GM19025 (cell line): ENCODE results near the gene CDKAL1.

ENCODE experiments used
- ATAC-seq: cut with Tn5 transposase; IDR thresholded peaks from one replicate; pipeline ENCODE4 v1.9.1; 2021; ENCODE audit warnings: mild to moderate bottlenecking, low read depth, moderate library complexity; ENCODE audit not compliant: unreplicated experiment

Gene CDKAL1

GRCh38 chr6:20664250-20664649, 130.0 kb downstream of the CDKAL1 start:
- no peak for ATAC-seq

DNA sequence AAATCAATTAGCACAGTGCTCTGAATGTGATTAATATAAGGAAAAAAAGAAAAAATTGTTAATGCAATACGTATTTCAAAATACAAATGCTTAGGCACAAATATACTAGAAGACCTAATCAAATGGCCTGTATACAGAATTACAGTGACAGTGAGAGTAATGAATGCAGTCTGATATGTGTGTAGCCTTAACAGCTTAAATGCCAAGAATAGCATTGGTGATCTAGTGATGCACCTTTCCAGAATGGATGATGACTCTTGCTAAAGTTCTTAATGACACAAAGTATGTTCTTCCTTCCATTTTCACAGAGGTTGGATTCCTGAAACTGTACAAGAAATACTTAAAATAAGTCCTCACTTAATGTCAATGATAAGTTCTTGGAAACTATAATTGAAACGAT, 131.0 kb downstream of the CDKAL1 start:
- ATAC-seq: no peak

- ATAC-seq: peak; percentile 94
These were observed 135.5 kb downstream of the CDKAL1 start for GRCh38 chr6:20669571-20670314.

DNA sequence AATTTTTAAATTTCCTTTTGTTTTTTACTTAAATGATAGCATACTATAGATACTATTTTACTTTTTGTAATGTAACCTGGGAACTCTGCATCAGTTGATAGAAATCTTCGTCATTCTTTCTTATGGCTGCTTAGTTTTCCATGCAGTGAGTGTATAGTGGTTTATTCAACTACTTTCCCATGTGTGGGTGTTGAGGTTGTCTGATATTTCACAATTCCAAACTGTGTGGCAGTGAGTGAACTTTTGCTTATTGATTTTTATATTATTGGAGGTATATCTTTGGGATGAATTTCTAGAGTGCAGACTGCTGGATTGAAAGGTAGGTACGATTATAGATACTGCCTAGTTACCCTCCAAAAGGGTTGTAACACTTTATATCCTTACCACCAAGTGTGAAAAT, 136.5 kb downstream of the CDKAL1 start:
- no peak for ATAC-seq

DNA sequence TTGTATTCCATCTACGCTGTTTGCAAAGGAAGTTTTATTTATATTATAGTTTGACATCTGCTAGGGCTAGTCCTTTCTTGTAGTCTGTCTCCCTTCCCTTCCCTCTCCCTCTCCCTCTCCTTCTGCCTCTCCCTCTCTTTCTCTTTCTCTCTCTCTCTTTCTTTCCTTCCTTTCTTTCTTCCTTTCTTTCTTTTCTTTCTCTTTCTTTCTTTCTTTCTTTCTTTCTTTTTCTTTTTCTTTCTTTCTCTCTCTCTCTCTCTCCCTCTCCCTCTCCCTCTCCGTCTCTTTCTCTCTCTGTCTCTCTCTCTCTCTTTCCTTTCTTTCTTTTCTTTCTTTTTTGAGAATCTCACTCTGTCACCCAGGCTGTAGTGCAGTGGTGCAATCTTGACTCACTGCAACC, 137.8 kb downstream of the CDKAL1 start:
- ATAC-seq: no peak

DNA sequence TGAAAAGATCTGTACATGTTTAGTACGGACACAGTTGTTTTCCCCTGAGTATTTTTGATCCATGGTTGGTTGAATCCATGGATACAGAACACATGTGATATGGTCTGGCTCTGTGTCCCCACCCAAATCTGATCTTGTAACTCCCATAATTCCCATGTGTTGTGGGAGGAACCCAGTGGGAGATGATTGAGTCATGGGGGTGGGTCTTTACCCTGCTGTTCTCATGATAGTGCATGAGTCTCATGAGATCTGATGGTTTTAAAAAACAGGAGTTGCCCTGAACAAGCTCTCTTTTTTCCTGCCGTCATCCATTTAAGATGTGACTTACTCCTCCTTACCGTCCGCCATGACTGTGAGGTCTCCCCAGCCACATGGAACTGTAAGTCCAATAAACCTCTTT, 139.2 kb downstream of the CDKAL1 start:
- no peak for ATAC-seq

DNA sequence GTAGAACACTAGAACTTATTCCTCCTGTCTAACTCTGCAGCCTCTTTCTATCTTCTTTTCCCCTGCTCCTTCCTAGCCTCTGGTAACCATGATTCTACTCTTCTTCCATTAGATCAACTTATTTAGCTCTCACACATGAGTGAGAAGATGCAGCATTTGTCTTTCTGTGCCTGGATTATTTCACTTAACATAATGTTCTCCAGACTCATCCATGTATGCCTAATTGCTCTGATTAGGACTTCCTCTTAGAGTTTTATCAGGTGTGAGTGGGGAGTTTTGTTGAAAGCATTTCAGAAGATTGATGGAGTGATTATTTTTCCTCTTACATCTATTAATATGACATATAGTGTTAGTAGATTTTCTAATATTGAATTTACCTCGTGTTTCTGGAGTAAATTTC, 140.4 kb downstream of the CDKAL1 start:
- no peak for ATAC-seq

GRCh38 chr6:20678831-20679352, 144.6 kb downstream of the CDKAL1 start:
- no peak for ATAC-seq

DNA sequence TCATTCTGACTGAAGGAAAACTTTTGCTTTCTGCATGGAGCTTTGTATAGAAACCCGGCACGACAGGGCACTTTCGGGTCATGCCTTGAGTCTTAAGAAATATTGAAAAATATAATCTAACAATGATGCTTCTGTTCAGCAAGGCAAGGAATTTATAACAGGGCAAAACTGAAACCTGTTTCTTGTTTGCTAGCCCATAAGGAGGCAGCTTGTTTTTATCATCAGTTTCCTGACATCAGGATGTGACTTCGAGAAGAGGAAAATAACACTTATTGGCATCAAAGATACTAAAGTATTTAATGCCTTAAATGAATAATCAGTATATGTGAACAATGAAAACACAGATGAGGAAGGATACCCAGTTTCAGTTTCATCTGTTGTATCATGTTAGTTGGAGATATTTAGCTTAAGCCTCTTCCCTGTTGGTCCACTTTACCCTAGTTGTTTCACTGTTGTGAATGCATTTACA, 146.5 kb downstream of the CDKAL1 start:
- peak; percentile 71 for ATAC-seq

DNA sequence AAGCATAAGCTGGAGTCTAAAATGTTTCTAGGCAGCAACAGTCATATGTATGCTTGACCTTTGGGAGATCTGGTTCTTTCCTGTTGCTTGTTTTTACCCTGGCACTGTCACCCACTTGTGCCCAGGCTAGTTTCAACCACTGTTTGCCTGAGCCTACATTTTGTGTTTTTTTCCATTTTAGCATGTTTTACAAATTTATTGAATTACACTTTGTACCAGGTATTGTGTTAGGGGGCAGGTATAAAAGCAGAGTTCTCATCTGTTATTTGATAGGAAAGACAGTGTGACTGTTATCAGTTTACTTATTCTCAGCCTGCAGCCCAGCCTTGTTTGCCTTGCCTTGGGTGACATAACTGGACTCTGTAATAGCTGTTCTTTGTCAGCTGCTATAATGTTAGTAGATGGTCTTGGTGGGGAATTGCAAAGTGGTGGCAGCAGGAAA, 147.0 kb downstream of the CDKAL1 start:
- ATAC-seq: peak; percentile 36

GRCh38 chr6:20684474-20684873, 150.2 kb downstream of the CDKAL1 start:
- ATAC-seq: no peak

DNA sequence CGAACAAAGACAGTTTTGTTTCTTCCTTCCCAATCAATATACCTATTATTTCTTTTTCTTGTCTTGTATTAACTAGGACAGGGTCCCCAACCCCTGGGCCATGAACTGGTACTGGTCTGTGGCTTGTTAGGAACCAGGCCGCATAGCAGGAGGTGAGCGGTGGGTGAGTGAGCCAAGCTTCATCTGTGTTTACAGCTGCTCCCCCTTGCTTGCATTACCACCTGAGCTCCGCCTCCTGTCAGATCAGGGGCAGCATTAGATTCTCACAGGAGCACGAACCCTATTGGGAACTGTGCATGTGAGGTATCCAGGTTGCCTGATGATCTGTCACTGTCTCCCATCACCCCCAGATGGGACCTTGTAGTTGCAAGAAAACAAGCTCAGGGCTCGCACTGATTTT, 151.9 kb downstream of the CDKAL1 start:
- ATAC-seq: no peak

GRCh38 chr6:20687494-20687893, 153.2 kb downstream of the CDKAL1 start:
- no peak for ATAC-seq

DNA sequence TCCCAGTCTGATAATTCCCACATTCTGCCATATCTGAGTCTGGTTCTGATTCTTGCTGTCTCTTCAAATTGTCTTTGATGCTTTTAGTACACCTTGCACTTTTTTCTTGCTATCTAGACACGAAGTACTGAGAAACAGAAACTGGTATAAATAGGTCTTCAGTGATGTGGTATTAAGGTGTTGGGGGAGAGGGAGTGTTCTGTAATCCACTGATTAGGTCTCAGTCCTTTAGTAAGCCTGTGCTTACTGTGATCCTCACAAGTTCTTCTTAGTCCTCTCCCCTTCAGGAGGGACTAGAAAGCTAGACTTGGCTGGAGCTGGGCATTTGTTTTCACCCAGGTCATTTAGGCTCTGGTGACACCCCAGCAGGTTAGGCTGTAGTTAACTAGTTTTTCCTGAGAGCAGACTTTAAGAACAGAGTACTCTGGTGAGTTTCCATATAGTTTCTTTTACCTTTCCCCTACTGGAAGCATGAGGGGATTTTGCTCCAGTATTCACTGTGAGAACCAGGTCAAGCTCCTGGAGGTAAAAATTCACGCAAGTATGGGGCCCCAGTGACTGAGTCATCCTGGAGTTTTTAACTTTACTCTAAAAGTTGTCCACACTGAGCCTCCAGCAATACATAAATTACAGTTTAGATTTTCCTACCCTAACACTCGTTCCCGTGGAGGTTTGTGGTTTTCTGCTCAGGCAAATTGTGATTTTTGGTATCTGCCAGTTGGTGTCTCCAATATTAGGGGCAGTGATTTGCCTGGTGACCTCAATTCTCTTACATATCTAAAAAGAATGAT, 154.6 kb downstream of the CDKAL1 start:
- peak; percentile 76 for ATAC-seq

DNA sequence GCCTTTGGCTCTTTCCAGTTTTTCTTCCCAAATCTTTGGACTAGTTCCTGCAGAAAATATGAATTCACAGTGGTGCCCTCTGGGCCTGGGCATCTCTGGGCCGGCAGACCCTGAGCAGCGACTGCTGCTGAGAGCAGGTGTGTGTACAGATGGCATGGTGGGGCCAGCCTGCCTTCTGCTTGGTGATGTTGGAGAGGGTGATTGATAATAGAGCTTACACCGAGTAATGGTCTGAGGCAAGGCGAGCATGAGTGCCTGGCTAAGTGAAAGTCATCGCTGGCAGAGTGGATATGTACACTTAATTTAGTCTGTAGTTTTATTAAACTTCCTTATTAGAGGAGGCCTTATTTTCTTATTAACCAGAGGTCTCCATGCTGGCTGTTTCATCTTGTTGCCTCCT, 156.9 kb downstream of the CDKAL1 start:
- no peak for ATAC-seq

GRCh38 chr6:20692023-20692422, 157.8 kb downstream of the CDKAL1 start:
- no peak for ATAC-seq

- no peak for ATAC-seq
These were observed 159.3 kb downstream of the CDKAL1 start for GRCh38 chr6:20693466-20694063.

GRCh38 chr6:20696676-20697075, 162.4 kb downstream of the CDKAL1 start:
- no peak for ATAC-seq

DNA sequence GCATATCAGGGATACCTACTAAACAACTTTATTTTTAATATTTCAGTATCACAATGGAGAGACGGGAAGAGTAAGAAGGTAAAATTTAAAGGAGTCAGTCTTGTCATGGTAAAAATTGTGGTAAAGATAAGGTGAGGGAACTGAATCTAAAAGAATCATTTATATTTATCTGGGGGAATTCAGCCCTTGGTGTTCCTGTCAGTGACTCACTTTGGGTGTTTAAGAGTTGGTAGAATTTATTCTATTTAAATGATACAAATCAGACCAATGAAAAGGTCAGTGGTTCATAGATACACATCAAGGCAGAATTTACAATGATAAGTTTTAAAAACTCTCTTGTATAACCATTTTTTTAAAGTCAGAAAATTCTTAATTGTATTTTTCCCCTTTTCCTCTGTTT, 164.4 kb downstream of the CDKAL1 start:
- ATAC-seq: no peak

GRCh38 chr6:20699402-20699801, 165.1 kb downstream of the CDKAL1 start:
- no peak for ATAC-seq

GRCh38 chr6:20700375-20700774, 166.1 kb downstream of the CDKAL1 start:
- ATAC-seq: no peak
